Astrocyte of the hippocampus (primary cell): Measurements from ENCODE around the gene SEPTIN1.

Experiments
- DNase-seq: peaks from one replicate; pipeline ENCODE4 v3.0.0; 2011; ENCODE audit warnings: low read depth, low spot score

The SEPTIN1 gene, protein sequence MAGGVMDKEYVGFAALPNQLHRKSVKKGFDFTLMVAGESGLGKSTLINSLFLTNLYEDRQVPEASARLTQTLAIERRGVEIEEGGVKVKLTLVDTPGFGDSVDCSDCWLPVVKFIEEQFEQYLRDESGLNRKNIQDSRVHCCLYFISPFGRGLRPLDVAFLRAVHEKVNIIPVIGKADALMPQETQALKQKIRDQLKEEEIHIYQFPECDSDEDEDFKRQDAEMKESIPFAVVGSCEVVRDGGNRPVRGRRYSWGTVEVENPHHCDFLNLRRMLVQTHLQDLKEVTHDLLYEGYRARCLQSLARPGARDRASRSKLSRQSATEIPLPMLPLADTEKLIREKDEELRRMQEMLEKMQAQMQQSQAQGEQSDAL

DNA sequence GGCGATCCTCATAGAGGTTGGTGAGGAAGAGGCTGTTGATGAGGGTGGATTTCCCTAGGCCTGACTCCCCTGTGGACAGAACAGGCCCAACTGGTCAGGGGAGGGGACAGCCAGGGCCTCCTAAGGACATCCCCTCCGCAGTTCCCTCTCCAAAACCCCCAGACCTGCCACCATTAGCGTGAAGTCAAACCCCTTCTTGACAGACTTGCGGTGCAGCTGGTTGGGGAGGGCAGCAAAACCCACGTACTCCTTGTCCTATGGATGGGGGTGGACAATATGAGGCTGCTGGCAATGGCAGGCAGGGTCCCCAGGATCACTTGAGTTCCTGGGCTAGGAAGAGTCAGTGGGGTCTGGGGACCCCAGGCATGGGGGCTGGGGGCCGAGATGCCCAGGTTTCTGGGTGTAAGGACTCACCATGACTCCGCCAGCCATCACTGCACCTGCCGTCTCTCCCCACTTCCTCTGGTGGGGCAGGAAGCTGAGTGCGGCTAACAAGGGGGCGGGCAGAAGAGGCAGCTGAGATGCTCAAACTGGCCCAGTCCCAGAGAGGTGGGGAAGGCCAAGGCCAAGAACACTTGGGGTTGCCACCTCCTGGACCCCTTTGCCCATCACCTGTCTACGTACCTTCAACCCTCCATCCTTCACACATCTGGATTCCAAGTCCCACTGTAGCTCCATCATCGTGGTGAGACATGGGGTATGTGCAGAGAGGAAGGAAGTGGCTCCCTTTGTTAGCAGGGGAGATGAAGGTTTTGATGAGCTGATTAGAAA lies at the start of gene SEPTIN1:
SEPTIN1 (minus strand) TSS at position 451 of the 771 bp plus-strand sequence; CDS start at position 432, 19 bp downstream.
- DNase-seq: no peak

DNA sequence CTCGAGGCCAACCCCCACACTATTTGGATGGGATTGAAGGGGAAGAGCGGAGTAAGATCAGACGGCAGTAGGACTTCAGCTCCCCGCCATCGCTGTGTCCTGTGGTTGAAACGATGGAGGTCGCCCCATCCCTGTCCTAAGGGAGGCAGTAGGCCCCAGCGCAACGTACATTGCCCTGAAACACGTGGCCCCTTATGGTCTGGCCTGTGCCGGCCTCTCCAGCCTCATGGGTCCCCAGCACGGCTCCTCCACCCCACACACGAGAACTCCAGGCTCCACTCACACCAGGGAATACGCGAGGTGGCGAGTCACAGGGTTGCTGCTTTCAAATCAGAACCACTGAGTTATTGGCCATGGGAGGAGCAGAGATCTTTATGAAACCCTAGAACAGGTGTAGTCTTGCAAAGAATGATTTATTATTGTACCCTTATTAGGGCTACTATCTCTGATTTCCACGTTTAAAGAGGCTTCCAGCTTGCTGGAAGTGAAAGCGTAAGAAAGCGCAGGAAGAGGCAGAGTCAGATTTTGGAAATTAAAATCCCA lies 48.1 kb upstream of the SEPTIN1 start:
- DNase-seq: no peak

DNA sequence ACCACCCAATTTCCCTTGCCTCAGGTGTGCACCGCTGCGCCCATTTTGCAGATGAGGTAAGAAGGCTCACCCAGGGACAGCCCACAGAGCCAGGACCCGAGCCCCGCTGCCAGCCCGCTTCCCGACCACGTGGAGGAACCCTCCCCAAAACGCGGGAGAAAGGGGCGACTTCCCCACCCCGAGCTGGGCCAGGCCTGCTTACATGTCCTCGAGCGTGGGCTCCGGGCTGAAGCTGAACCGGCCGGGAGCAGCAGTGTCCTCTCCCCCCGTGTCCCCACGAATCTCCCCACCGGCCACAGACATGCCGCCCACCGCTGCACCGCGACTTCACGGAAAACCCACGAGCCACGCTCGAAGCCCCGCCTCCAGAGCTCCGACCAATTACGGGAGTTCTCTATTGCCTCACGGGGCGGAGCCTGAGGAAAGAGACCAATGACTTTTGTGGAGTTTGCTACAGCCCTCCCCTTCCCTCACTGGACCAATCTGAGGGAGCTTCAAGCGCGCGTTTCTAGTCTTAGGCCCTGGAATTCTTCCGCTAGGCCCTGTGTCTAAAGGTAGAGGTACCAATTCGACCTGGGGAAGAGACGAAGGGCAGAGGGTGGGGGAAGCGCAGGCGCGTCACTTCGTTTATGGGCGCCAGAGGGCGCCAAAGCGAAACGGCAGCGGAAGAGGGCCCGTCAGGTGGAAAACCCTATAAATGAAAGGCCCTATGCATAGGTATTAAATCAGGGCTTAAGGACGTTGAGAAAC lies 47.5 kb upstream of the SEPTIN1 start, which contains the start of gene DCTPP1:
DCTPP1 (minus strand) TSS at position 353 of the 750 bp plus-strand sequence; CDS start at position 303, 50 bp downstream.
- peak; percentile 99 for DNase-seq

DNA sequence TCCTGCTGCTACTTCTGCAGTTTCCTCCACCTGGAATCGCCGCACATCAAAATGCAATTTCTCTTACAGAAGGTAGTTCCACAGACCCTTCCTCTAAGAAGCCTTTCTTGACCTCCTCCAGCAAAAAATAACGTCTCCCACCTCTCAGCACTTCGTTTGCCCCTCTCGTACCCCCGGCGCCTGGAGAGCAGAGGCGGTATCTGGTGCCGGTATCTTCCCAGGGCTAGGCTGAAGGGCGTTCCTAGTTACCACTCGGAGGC lies 47.0 kb upstream of the SEPTIN1 start:
- DNase-seq: no peak

DNA sequence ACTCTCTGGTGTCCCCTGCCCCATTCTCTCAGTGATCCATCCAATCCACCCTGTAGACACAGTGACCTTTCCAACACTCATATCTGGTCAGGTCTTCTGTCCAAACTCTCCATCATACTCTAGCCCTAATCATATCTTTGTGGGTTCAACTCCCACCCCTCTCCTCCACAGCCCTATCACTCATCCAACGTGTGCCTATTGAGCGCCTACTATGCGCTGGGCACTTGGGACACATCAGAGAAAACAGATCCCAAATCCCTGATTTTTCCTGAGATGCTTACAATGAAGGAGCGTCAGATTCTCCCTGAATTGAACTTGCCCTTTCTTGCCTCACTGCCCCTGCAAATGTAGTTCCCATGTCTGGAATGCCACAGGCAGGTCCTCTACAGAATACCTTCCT lies 45.7 kb upstream of the SEPTIN1 start:
- no peak for DNase-seq

DNA sequence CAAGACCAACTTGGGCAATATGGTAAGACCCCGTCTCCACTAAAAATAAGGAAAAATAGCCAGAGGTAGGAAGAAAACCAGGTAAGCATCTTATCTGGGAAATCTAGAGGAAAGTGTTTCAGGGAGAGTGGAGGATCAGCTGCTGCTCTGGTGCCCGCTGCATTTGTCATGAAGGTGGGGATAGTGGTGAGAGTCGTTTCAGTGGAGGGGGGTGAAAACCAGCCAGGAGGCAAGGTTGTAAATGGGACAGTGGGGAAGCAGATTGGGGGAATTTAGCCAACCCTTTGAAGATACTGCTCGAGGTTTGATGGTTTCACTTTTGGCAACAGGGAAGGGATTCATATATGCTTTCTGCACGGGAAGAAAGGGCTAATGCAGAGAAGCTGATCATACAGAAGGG lies 38.6 kb upstream of the SEPTIN1 start:
- DNase-seq: no peak

DNA sequence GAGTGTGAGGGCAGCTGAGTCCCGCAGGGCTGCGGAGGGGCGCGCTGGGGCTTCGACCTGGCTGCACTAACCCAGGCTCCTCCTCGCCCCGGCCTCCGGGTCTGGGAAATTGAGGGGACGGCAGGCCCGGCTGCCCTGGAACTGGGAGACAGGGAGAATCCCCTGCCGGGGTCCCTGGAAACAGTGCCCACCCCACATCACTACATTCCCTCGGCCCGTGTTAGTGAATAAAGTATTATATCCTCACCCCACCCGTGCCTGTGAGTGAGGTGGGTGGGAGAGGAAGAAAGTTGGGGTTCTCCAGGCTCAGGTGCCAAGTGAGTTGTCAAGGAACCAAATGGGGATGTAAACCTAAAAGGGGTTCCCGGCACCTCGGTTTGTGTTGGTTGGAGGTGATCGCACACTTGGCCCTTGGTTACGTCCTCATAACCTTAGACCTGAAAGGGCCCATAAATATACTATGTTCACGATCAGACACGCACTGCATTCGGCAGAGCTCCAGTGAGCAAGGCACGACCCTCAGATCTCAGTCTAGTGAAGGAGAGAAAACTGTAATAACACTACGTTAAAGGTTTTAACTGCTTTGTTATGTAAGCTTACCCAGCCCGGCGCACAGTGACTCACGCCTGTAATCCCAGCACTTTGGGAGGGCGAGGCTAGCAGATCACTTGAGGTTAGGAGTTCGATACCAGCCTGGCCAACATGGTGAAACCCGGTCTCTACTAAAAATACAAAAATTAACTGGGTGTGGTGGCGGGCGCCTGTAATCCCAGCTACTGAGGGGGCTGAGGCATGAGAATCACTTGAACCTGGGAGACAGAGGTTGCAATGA lies 36.2 kb upstream of the SEPTIN1 start:
- no peak for DNase-seq

DNA sequence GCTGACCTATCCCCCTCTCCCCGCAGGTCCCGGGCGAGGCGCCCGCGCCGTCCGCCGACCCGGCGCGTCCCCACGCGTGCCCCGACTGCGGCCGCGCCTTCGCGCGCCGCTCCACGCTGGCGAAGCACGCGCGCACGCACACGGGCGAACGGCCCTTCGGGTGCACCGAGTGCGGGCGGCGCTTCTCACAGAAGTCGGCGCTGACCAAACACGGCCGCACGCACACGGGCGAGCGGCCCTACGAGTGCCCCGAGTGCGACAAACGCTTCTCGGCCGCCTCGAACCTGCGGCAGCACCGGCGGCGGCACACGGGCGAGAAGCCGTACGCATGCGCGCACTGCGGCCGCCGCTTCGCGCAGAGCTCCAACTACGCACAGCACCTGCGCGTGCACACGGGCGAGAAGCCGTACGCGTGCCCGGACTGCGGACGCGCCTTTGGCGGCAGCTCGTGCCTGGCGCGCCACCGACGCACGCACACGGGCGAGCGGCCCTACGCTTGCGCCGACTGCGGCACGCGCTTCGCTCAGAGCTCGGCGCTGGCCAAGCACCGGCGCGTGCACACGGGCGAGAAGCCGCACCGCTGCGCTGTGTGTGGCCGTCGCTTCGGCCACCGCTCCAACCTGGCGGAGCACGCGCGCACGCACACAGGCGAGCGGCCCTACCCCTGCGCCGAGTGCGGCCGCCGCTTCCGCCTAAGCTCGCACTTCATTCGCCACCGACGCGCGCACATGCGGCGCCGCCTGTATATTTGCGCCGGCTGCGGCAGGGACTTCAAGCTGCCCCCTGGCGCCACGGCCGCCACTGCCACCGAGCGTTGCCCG lies 35.4 kb upstream of the SEPTIN1 start:
- peak; percentile 97 for DNase-seq

DNA sequence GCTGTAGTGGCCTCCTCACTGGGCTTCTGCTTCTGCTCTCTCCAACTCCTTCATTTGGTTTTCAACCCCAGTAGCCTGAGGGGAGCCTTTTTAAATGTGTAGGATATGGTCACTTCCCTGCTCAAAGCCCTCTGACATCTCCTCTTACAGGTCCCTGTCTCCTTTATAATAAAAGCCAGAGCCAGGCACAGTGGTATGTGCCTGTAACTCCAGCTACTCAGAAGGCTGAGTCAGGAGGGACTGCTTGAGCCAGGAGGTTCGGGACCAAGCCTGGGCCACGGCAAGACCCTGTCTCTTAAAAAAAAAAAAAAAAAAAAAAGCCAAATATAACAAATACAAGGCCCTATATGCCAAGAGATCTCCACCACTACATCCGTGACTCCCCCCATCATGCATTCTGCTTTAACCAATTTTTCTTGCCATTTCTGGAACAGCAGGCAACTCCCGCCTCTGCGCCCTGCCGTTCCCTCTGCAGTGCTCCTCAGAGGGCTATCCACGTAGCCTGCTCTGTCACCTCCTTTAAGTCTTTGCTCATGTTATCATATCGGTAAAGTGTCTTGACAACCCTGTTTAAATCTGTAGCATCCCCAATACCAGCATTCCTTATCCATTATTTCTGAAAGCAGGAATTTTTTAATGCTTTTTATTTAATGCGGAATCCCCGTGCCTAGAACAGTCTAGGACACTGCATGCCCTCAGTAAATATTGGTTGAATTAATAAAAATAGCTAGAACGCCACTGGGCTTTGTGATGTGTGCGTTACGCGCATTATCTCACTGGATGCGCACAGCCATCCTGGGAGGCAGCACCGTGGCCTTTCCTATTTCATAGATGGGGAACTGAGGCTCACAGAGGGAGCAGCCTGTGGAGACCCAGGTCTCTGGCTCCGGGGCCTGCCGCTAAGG lies 34.5 kb upstream of the SEPTIN1 start:
- DNase-seq: no peak

DNA sequence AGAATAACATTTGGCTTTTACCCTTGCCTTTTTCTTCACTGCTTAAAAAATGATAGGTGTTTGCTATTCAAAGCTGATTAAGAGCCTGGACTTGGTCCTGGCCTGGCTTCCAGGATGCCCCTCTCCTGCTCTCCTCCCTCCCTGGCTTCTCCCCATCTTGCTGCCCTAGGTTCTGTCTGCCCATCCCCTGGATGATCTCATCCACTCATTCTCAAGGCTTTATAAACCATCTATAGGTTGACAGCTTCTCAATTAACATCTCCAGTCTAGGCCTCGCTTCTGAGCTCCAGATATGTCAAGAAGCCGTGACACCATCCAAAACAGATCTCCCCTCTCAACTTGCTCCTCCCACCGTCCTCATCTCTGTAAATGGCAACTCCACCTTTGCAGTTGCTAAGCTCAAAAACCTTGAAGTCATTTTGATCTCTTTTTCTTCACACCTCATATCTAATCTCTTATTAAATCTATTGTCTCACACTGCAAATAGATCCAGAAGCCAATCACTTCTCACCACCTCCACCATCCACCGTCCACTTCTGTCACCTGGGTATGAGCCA lies 33.8 kb upstream of the SEPTIN1 start:
- no peak for DNase-seq

DNA sequence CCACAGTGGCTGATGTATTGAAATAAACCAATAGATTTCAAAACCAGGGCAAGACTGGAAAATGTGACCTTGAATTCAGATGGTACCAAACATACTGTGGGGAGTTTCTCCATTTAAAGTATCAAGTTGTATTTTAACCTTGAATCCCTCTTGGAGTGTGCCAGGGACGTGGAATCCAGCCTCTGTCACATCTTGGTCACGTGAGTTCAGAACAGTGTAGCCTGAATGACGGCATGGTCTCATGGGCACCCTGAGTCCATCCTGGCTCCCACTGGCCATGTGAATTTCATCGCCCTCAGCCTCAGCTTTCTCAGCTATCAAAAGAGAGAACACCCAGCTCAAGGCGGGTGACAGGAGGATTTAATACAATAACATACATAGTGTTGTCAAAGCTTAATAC lies 31.8 kb upstream of the SEPTIN1 start:
- no peak for DNase-seq

DNA sequence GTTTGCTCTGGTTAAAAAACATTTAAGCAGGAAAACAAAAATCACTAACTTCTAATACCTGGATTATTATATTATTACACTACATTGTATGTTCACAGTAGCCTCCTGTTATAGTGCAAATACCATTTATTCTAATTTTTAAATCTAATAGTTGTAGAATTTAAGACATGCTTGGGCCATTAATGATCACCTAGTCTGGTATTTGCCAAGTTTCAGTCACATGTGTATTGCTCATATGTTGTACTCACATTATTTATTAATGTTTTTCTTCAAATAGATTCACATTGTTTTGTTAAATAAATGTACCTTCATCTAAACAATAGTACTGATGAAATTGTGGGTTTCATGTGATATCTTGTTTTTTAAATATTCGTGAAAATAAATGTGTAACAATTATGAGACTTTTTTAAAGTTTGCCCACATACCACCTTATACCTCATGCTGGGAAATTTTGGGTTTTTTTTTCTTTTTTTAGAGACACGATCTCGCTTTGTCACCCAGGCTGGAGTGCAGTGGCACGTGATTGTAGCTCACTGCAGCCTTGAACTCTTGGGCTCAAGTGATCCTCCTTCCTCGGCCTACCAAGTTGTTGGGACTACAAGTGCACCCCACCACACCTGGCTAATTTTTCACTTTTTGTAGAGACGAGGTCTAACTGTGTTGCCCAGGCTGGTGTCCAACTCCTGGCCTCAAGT lies 30.9 kb upstream of the SEPTIN1 start:
- no peak for DNase-seq

DNA sequence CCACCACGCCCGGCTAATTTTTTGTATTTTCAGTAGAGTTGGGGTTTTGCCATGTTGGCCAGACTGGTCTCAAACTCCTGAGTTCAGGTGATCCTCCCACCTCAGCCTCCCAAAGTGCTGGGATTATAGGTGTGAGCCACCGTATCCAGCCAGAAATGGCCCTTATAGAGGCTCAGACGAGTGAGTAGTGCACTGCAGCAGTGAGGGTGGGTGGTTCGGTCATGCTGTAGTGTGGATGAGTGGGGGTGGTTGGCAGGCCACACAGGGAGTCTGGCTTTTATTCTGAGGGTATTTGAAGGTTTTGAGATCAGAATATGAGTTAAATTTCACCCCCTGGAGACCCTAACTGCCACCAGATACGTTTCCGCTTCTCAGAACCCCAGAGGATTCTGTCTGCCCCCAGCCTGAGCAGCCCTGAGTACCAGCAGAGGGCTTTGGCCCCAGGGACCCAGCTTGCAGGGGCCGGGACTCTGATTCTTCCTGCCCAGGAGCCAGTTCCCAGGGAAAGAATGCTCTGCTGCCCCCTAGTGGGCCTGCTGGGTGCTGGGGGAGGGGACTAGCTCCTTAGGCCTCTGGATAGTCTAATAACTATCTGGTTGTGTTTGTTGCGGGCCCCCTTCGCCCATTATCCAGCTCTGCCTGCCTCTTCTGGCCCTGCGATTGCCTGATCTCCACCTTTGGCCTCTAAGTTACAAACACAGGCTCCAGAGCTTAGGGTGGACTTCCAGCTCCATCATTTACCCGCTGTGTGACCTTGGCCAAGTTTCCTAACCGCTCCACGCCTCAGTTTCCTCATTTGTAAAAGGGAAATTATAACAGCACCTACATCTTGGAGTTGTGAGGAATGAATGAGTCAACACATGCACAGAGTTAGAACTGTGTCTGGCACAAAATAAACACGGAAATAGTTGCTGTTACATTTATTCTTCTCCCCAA lies 27.0 kb upstream of the SEPTIN1 start:
- peak; percentile 94 for DNase-seq

DNA sequence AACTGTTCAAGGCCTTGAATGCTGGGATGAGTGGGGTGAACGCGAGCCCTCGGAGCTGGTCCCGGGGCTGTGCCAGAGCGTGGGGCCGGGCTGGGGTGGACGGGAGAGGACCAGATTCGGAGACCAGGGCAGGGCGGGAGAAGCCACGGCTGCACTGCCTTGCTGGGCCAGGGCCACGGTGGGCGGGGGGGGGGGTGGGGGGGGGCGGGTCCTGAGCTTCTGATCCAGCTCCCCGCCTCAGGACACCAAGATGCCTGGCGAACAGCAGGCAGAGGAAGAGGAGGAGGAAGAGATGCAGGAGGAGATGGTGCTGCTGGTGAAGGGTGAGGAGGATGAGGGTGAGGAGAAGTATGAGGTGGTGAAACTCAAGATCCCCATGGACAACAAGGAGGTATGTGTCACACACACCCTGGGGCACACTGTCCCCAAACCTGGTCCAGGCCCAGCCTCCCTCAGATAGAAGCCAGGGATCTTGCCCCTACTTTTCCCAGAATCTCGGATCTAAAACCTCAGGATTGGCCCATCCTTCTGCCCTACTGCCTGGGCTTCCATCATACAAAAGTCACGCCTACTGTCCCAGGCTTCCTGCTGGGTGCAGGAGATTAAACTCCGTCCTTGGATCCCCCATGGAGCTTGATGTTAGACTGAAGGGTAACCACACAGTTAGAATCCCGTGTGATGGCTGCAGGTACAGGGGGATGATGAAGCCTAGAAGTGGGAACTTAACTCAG lies 25.6 kb upstream of the SEPTIN1 start:
- no peak for DNase-seq

DNA sequence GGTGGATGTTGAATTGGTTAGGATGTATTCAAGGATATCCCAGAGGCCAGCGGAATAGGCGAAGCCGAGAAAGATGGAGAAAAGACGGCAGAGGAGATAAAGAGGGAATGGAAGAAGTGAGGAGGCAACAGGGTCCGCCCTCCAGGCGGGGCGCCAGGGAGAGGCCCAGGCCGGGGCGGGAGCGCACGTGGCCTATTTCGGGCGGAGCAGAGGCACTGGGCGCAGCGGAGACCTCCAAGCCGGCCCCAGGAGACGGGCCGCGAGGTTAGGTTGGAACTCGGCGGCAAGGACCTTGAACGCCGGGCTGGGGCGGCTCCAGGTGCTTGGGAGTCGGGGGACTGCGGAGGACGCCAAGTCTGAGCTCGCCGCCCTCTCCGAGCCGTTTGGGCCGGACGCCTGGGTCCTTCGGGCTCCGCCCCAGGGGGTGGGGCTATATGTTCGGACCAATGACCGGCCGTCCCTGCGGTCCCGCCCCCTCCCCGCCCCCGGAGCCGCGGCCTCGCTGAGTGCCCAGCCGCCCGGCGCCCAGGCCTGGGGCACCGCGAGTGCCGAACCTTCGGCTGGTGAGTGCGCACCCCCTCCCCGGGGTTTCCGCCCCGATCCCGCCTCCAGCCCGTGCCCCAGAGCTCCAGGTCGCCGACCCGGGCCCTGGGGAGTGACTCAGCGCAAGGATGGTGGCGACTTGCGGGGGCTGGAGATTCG lies 24.9 kb upstream of the SEPTIN1 start, which contains the start of gene ZNF771:
ZNF771 (plus strand) TSS at position 505 of the 702 bp plus-strand sequence. CDS start 448 bp downstream, outside the sequence.
- DNase-seq: peak; percentile 95

DNA sequence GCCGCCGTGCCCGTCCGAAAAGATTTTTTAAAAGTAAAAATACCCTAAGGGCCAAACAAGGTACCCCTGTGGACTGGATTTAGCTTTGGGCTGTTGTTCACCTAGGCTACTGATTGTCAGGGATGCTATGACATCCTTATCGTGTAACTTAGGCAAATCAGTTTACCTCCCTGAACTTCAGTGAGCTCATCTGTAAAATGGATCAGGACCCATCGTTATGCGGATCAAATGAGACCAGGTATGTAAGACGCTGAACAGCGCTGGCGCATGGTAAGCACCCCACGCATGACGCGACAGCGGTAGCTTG lies 24.4 kb upstream of the SEPTIN1 start:
- DNase-seq: no peak
